ENCODE measurements around the gene THAP10. TPM values are rescaled to one million over a fixed set of nuclear protein-coding genes. Genes with fewer than 3 reads are reported as not detected.
"Not testable (repeated sequence)": the region's sequence is repeated elsewhere in the genome, so short reads cannot be mapped to it uniquely, and the experiment has no call there.

Gene THAP10
- 1 to 10 TPM in 1 of 2 donors, under 1 TPM in 1; 0.69 to 1.1 TPM for polyA plus RNA-seq

- Histone ChIP-seq H3K36me3 (ENCODE audit: control insufficient read depth in 2 of 2, insufficient read depth in 2 of 2, low read length in 1 of 2) (no peaks in the 10 kb centered on the region), H3K27ac (ENCODE audit: low read depth in 2 of 2, low read length in 1 of 2) (peak within 1 kb of the TSS; percentile 44 to 74), H3K9me3 (ENCODE audit: control insufficient read depth in 2 of 2, insufficient read depth in 1 of 2, low read depth in 1 of 2, low read length in 1 of 2) (no peaks in the 10 kb centered on the region), H3K4me3 (ENCODE audit: low read depth in 1 of 2, low read length in 2 of 2) (peak within 1 kb of the TSS; percentile 68 to 69), H3K27me3 (ENCODE audit: control insufficient read depth in 1 of 2, insufficient read depth in 2 of 2, low read length in 2 of 2) (no peaks in the 10 kb centered on the region), H3K4me1 (ENCODE audit: control insufficient read depth in 2 of 2, insufficient read depth in 2 of 2, low read length in 1 of 2) (peaks cover 0 to 3% of the 10 kb centered on the region in 2 donors)
- 1 to 2% methylated on average over 61 of the region's 61 CpGs for WGBS, 2 donors
These were observed at the start of gene THAP10, which contains the start of gene LRRC49 for GRCh38 chr15:70892002-70892911. Gene THAP10 (minus strand): TSS chr15:70892433. CDS start chr15:70892272, 161 bp downstream. Gene LRRC49 (plus strand): TSS chr15:70892826. CDS start chr15:70892895, 69 bp downstream.

DNA sequence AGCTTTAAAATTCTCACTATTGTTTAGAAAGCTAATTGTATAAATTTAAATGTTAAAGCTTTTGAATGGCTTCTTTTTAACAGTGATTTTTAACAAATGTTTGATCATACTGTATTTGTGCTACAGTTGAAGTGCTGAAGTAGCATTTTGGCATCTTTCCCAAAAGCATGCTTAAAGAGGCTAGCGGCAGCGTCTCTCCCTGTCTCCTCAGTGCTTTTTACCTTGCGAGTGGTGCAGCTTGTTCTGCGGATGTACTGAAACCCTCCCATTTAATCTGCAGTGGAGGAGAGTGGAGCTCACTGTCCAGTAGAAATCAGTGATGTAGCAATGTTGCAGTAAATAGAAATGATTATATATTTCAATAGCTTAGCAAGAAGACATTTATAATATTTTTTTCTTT lies 44.1 kb upstream of the THAP10 start:
- Histone ChIP-seq H3K4me3 (ENCODE audit: low read depth in 1 of 2, low read length in 2 of 2) (no peak overlapping the region), H3K36me3 (ENCODE audit: control insufficient read depth in 2 of 2, insufficient read depth in 2 of 2, low read length in 1 of 2) (no peaks in the 10 kb centered on the region), H3K9me3 (ENCODE audit: control insufficient read depth in 2 of 2, insufficient read depth in 1 of 2, low read depth in 1 of 2, low read length in 1 of 2) (no peaks in the 10 kb centered on the region), H3K4me1 (ENCODE audit: control insufficient read depth in 2 of 2, insufficient read depth in 2 of 2, low read length in 1 of 2) (no peaks in the 10 kb centered on the region), H3K27ac (ENCODE audit: low read depth in 2 of 2, low read length in 1 of 2) (no peak overlapping the region), H3K27me3 (ENCODE audit: control insufficient read depth in 1 of 2, insufficient read depth in 2 of 2, low read length in 2 of 2) (no peaks in the 10 kb centered on the region)
- 54 to 59% methylated on average over 4 of the region's 4 CpGs for WGBS, 2 donors

DNA sequence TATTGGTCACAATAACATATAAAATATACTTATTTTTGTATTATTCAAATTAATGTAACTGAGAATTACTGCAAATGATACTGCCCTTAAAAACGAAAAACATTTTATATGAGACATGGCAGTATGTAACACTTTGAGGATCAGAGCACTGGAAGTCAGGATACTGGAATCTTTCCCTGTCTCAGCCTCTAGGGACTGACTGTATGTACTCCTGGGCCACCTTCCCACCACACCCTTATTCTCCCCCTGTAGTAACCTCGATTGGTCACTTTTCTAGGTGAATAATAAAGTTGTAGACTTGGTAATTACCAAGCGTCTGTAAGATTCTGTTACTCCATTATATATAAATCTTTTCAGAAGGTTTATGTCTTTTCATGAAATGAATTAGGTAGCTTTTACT lies 43.4 kb upstream of the THAP10 start:
- Histone ChIP-seq H3K9me3 (ENCODE audit: control insufficient read depth in 2 of 2, insufficient read depth in 1 of 2, low read depth in 1 of 2, low read length in 1 of 2) (no peaks in the 10 kb centered on the region), H3K27ac (ENCODE audit: low read depth in 2 of 2, low read length in 1 of 2) (no peak overlapping the region), H3K27me3 (ENCODE audit: control insufficient read depth in 1 of 2, insufficient read depth in 2 of 2, low read length in 2 of 2) (no peaks in the 10 kb centered on the region), H3K4me1 (ENCODE audit: control insufficient read depth in 2 of 2, insufficient read depth in 2 of 2, low read length in 1 of 2) (no peaks in the 10 kb centered on the region), H3K36me3 (ENCODE audit: control insufficient read depth in 2 of 2, insufficient read depth in 2 of 2, low read length in 1 of 2) (no peaks in the 10 kb centered on the region), H3K4me3 (ENCODE audit: low read depth in 1 of 2, low read length in 2 of 2) (no peak overlapping the region)
- WGBS, 2 donors, result 81 to 89% methylated on average over 3 of the region's 3 CpGs

DNA sequence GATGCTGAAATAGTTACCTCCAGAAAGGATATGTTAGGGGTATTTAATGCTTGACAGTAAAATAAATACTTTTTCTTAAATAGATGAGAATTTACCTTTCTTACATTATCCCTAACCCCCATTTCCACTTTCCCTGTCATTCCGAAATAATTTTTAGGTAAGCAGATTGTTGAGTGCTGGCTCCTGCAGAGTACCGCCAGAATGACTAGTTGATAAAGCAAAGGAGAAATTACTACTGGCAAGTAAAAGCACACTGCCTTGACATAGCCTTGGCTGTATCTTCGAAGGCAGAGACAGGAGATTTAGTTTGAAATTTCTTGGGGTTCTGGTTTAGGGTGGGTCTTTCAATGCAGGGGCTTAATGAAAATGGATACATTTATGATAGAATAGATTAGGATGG lies 41.2 kb upstream of the THAP10 start:
- no peak overlapping the region for H3K4me3 ChIP-seq (ENCODE audit: low read depth in 1 of 2, low read length in 2 of 2)
- WGBS, 2 donors, result 68 to 74% methylated on average over 3 of the region's 3 CpGs
- no peaks in the 10 kb centered on the region for H3K27me3 ChIP-seq (ENCODE audit: control insufficient read depth in 1 of 2, insufficient read depth in 2 of 2, low read length in 2 of 2)

GRCh38 chr15:70932397-70932796 lies 40.2 kb upstream of the THAP10 start:
- WGBS, 2 donors, result 61 to 71% methylated on average over 2 of the region's 2 CpGs
- H3K9me3 ChIP-seq (ENCODE audit: control insufficient read depth in 2 of 2, insufficient read depth in 1 of 2, low read depth in 1 of 2, low read length in 1 of 2), result no peaks in the 10 kb centered on the region

More for the DNA sequence above, 41.2 kb upstream of the THAP10 start:
- Histone ChIP-seq H3K36me3 (ENCODE audit: control insufficient read depth in 2 of 2, insufficient read depth in 2 of 2, low read length in 1 of 2) (no peaks in the 10 kb centered on the region), H3K9me3 (ENCODE audit: control insufficient read depth in 2 of 2, insufficient read depth in 1 of 2, low read depth in 1 of 2, low read length in 1 of 2) (no peaks in the 10 kb centered on the region), H3K4me1 (ENCODE audit: control insufficient read depth in 2 of 2, insufficient read depth in 2 of 2, low read length in 1 of 2) (no peaks in the 10 kb centered on the region), H3K27ac (ENCODE audit: low read depth in 2 of 2, low read length in 1 of 2) (no peak overlapping the region)

DNA sequence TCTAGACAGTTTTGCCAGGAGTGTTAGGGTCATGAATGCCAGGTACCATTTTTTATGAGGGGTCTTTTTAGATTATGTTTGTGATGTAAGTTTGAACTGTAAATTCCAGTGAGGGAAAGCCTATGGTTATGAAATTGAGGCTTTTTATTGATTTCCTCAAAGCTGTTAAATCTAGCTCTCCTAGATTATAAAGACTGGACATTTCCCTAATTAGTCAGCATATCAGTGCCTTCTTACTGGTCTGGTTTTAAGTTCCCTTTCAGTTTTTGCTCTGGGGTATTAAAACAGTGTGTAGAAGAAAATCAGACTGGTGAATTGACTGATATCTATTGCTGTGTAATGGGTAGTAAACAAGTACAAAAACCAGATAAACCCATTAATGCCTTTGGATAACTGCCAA lies 39.6 kb upstream of the THAP10 start:
- Histone ChIP-seq H3K36me3 (ENCODE audit: control insufficient read depth in 2 of 2, insufficient read depth in 2 of 2, low read length in 1 of 2) (no peaks in the 10 kb centered on the region), H3K27me3 (ENCODE audit: control insufficient read depth in 1 of 2, insufficient read depth in 2 of 2, low read length in 2 of 2) (no peaks in the 10 kb centered on the region), H3K4me1 (ENCODE audit: control insufficient read depth in 2 of 2, insufficient read depth in 2 of 2, low read length in 1 of 2) (no peaks in the 10 kb centered on the region), H3K27ac (ENCODE audit: low read depth in 2 of 2, low read length in 1 of 2) (no peak overlapping the region), H3K4me3 (ENCODE audit: low read depth in 1 of 2, low read length in 2 of 2) (no peak overlapping the region), H3K9me3 (ENCODE audit: control insufficient read depth in 2 of 2, insufficient read depth in 1 of 2, low read depth in 1 of 2, low read length in 1 of 2) (no peaks in the 10 kb centered on the region)

More at GRCh38 chr15:70932397-70932796, 40.2 kb upstream of the THAP10 start:
- Histone ChIP-seq H3K27ac (ENCODE audit: low read depth in 2 of 2, low read length in 1 of 2) (no peak overlapping the region), H3K4me3 (ENCODE audit: low read depth in 1 of 2, low read length in 2 of 2) (no peak overlapping the region), H3K4me1 (ENCODE audit: control insufficient read depth in 2 of 2, insufficient read depth in 2 of 2, low read length in 1 of 2) (no peaks in the 10 kb centered on the region), H3K27me3 (ENCODE audit: control insufficient read depth in 1 of 2, insufficient read depth in 2 of 2, low read length in 2 of 2) (no peaks in the 10 kb centered on the region), H3K36me3 (ENCODE audit: control insufficient read depth in 2 of 2, insufficient read depth in 2 of 2, low read length in 1 of 2) (no peaks in the 10 kb centered on the region)

DNA sequence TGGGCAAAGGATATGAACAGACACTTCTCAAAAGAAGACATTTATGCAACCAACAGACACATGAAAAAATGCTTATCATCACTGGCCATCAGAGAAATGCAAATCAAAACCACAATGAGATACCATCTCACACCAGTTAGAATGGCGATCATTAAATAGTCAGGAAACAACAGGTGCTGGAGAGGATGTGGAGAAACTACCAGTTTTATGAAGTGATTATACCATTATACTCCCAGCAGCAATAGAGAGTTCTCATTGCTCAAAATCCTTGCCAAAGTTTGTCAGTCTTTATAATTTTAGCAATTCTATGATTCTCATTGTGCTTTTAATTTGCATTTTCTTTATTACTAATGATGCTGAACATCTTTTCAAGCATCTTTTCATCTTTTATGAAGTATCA lies 34.7 kb upstream of the THAP10 start:
- not testable (repeated sequence) for H3K36me3 ChIP-seq (ENCODE audit: control insufficient read depth in 2 of 2, insufficient read depth in 2 of 2, low read length in 1 of 2); H3K27me3 ChIP-seq (ENCODE audit: control insufficient read depth in 1 of 2, insufficient read depth in 2 of 2, low read length in 2 of 2); H3K9me3 ChIP-seq (ENCODE audit: control insufficient read depth in 2 of 2, insufficient read depth in 1 of 2, low read depth in 1 of 2, low read length in 1 of 2); H3K27ac ChIP-seq (ENCODE audit: low read depth in 2 of 2, low read length in 1 of 2); H3K4me1 ChIP-seq (ENCODE audit: control insufficient read depth in 2 of 2, insufficient read depth in 2 of 2, low read length in 1 of 2); H3K4me3 ChIP-seq (ENCODE audit: low read depth in 1 of 2, low read length in 2 of 2)
- 81 to 83% methylated on average over 1 of the region's 1 CpG for WGBS, 2 donors

GRCh38 chr15:70923311-70924080 lies 31.3 kb upstream of the THAP10 start:
- no peaks in the 10 kb centered on the region for H3K36me3 ChIP-seq (ENCODE audit: control insufficient read depth in 2 of 2, insufficient read depth in 2 of 2, low read length in 1 of 2)
- H3K9me3 ChIP-seq (ENCODE audit: control insufficient read depth in 2 of 2, insufficient read depth in 1 of 2, low read depth in 1 of 2, low read length in 1 of 2), result no peaks in the 10 kb centered on the region
- no peak overlapping the region for H3K27ac ChIP-seq (ENCODE audit: low read depth in 2 of 2, low read length in 1 of 2)
- H3K4me3 ChIP-seq (ENCODE audit: low read depth in 1 of 2, low read length in 2 of 2), result no peak overlapping the region
- 85 to 87% methylated on average over 2 of the region's 2 CpGs for WGBS, 2 donors
- H3K4me1 ChIP-seq (ENCODE audit: control insufficient read depth in 2 of 2, insufficient read depth in 2 of 2, low read length in 1 of 2), result no peaks in the 10 kb centered on the region
- H3K27me3 ChIP-seq (ENCODE audit: control insufficient read depth in 1 of 2, insufficient read depth in 2 of 2, low read length in 2 of 2), result no peaks in the 10 kb centered on the region

DNA sequence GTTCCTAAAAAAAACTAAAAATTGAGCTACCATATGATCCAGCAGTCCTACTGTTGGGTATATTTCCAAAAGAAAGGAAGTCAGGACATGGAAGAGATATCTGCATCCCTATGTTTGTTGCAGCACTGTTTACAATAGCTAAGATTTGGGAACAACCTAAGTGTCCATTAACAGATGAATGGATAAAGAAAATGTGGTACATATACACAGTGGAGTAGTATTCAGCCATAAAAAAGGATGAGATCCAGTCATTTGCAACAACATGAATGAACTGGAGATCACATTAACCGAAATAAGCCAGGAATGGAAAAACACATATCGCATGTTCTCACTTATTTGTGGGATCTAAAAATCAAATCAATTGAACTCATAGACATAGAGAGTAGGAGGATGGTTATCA lies 29.9 kb upstream of the THAP10 start:
- no peak overlapping the region for H3K27ac ChIP-seq (ENCODE audit: low read depth in 2 of 2, low read length in 1 of 2)
- no peaks in the 10 kb centered on the region for H3K27me3 ChIP-seq (ENCODE audit: control insufficient read depth in 1 of 2, insufficient read depth in 2 of 2, low read length in 2 of 2)
- no peaks in the 10 kb centered on the region for H3K36me3 ChIP-seq (ENCODE audit: control insufficient read depth in 2 of 2, insufficient read depth in 2 of 2, low read length in 1 of 2)
- WGBS, 2 donors, result 93 to 96% methylated on average over 2 of the region's 2 CpGs
- H3K4me1 ChIP-seq (ENCODE audit: control insufficient read depth in 2 of 2, insufficient read depth in 2 of 2, low read length in 1 of 2), result no peaks in the 10 kb centered on the region
- H3K9me3 ChIP-seq (ENCODE audit: control insufficient read depth in 2 of 2, insufficient read depth in 1 of 2, low read depth in 1 of 2, low read length in 1 of 2), result no peaks in the 10 kb centered on the region
- no peak overlapping the region for H3K4me3 ChIP-seq (ENCODE audit: low read depth in 1 of 2, low read length in 2 of 2)

Measured in esophagus (tissue), 2 donors.